Gastrocnemius medialis (tissue), 4 donors: ENCODE measurements around the gene KLC3. TPM values are rescaled to one million over a fixed set of nuclear protein-coding genes. Genes with fewer than 3 reads are reported as not detected.

Source experiments
- ATAC-seq, 2 donors: fragments of 150-250 bp; one replicate each; pipeline ENCODE4 v1.9.1; 2016
- DNase-seq, 2 donors: peaks; one replicate each; pipeline ENCODE4 v3.0.0-alpha.2; 2019
- H3K27ac ChIP-seq, 4 donors: fragments of 200-600 bp; sonication (generic); 1 replicate in 1 of 4; 2 replicates in 3 of 4; pipeline ENCODE4 v1.5.1; 2016 to 2018; ENCODE audit warnings: mild to moderate bottlenecking in 2 of 4, moderate library complexity in 1 of 4
- H3K27me3 ChIP-seq, 3 donors: fragments of 200-600 bp; sonication (generic) in 2 of 3; 1 replicate in 1 of 3; 2 replicates in 2 of 3; pipeline versions ENCODE4 v1.5.1 to v1.6.0; 2016 to 2019; ENCODE audit warnings: mild to moderate bottlenecking in 1 of 3, moderate library complexity in 1 of 3
- H3K36me3 ChIP-seq, 2 donors: fragments of 200-600 bp; sonication (generic) in 1 of 2; one replicate each; pipeline ENCODE4 v1.5.1; 2017 to 2018
- H3K4me1 ChIP-seq, 2 donors: fragments of 200-600 bp; sonication (generic) in 1 of 2; one replicate each; pipeline ENCODE4 v1.5.1; 2016 to 2017; ENCODE audit warnings: mild to moderate bottlenecking in 2 of 2
- H3K4me3 ChIP-seq, 4 donors: fragments of 200-600 bp; sonication (generic) in 3 of 4; 1 replicate in 1 of 4; 2 replicates in 3 of 4; pipeline ENCODE4 v1.5.1; 2016 to 2019; ENCODE audit warnings: mild to moderate bottlenecking in 2 of 4
- H3K9me3 ChIP-seq, 3 donors: fragments of 200-600 bp; sonication (generic) in 2 of 3; 1 replicate in 1 of 3; 2 replicates in 2 of 3; pipeline ENCODE4 v1.5.1; 2016 to 2019
- CTCF ChIP-seq, 5 experiments: fragments of 450-650 bp in 3 of 5; fragments of 200-600 bp in 2 of 5; sonication (generic) in 2 of 5; IDR thresholded peaks in 4 of 5; conservative IDR thresholded peaks in 1 of 5; 1 replicate in 4 of 5; 2 replicates in 1 of 5; pipeline ENCODE4 v1.5.1; 2016 to 2019; ENCODE audit warnings: antibody characterized with exemption in 5 of 5, mild to moderate bottlenecking in 3 of 5, moderate library complexity in 3 of 5
- POLR2A ChIP-seq, 2 donors: fragments of 450-650 bp; IDR thresholded peaks; one replicate each; pipeline ENCODE4 v1.6.1; 2017; ENCODE audit warnings: antibody characterized with exemption in 2 of 2, mild to moderate bottlenecking in 2 of 2, moderate library complexity in 2 of 2
- in situ Hi-C, 4 donors: fragments of 200-750 bp; cut with MboI; loops; one replicate each; pipeline versions ENCODE4 v1.15.0 to v1.8.0; 2017; ENCODE audit warnings: low sequenced_read_pairs in 4 of 4
- intact Hi-C: fragments of 100-400 bp; cut with DNase I; formaldehyde crosslinking; loops from one replicate; pipeline ENCODE4 v1.15.1; 2023; ENCODE audit warnings: low total_unique reads
- total RNA-seq, 4 donors: library from RNA; depleted of rRNA; stranded (reverse); fragments of >200 nt; gene quantifications; one replicate each; pipeline versions ENCODE4 v1.1.0 to v1.2.3, GENCODE V29; 2016

KLC3 gene
- total RNA-seq, 4 donors from 2014 or later = 2.7 TPM; not detected in 3

- no peak overlapping the region for H3K27ac ChIP-seq
- DNase-seq = no peak
- in situ Hi-C loops = no loop called here
- H3K27me3 ChIP-seq = no peaks in the 10 kb centered on the region
- no peak overlapping the region for H3K4me3 ChIP-seq
- H3K36me3 ChIP-seq = peaks cover 0 to 15% of the 10 kb centered on the region in 2 donors
- intact Hi-C loops = no loop called here
- TF ChIP-seq POLR2A (IDR thresholded peaks at IDR 0.05) (no peak), CTCF (IDR thresholded peaks at IDR 0.05 in 4 of 5, conservative IDR thresholded peaks at IDR 0.05 in 1 of 5) (no peak)
- ATAC-seq = no peak
- no peaks in the 10 kb centered on the region for H3K4me1 ChIP-seq
- H3K9me3 ChIP-seq = no peaks in the 10 kb centered on the region
Measured at GRCh38 chr19:45361608-45362007, 21.1 kb downstream of the KLC3 start.

- intact Hi-C loops = no loop called here
- Histone ChIP-seq H3K27ac (no peak overlapping the region), H3K27me3 (no peaks in the 10 kb centered on the region), H3K36me3 (peaks cover 0 to 15% of the 10 kb centered on the region in 2 donors), H3K4me3 (no peak overlapping the region), H3K4me1 (no peaks in the 10 kb centered on the region), H3K9me3 (no peaks in the 10 kb centered on the region)
- TF ChIP-seq CTCF (IDR thresholded peaks at IDR 0.05 in 4 of 5, conservative IDR thresholded peaks at IDR 0.05 in 1 of 5) (no peak), POLR2A (IDR thresholded peaks at IDR 0.05) (no peak)
- in situ Hi-C loops = no loop called here
- ATAC-seq (no peak), DNase-seq (no peak)
Measured at GRCh38 chr19:45362291-45362690, 21.7 kb downstream of the KLC3 start.

- Histone ChIP-seq H3K27ac (no peak overlapping the region), H3K9me3 (no peaks in the 10 kb centered on the region), H3K4me3 (no peak overlapping the region), H3K27me3 (no peaks in the 10 kb centered on the region), H3K36me3 (peaks cover 0 to 15% of the 10 kb centered on the region in 2 donors), H3K4me1 (no peaks in the 10 kb centered on the region)
- DNase-seq = no peak
- no peak for ATAC-seq
- TF ChIP-seq POLR2A (IDR thresholded peaks at IDR 0.05) (no peak), CTCF (IDR thresholded peaks at IDR 0.05 in 4 of 5, conservative IDR thresholded peaks at IDR 0.05 in 1 of 5) (no peak)
- intact Hi-C loops (no loop called here), in situ Hi-C loops (no loop called here)
Measured at GRCh38 chr19:45363861-45364459, 23.4 kb downstream of the KLC3 start.

- DNase-seq (no peak), ATAC-seq (no peak)
- Histone ChIP-seq H3K4me3 (no peak overlapping the region), H3K9me3 (no peaks in the 10 kb centered on the region), H3K27ac (no peak overlapping the region), H3K36me3 (peaks cover 0 to 15% of the 10 kb centered on the region in 2 donors), H3K27me3 (no peaks in the 10 kb centered on the region), H3K4me1 (peaks cover 0 to 5% of the 10 kb centered on the region in 2 donors)
- in situ Hi-C loops = no loop called here
- TF ChIP-seq CTCF (IDR thresholded peaks at IDR 0.05 in 4 of 5, conservative IDR thresholded peaks at IDR 0.05 in 1 of 5) (no peak), POLR2A (IDR thresholded peaks at IDR 0.05) (no peak)
- intact Hi-C loops = no loop called here
Measured at GRCh38 chr19:45364696-45365095, 24.1 kb downstream of the KLC3 start.

GRCh38 chr19:45368127-45368526 is 27.6 kb downstream of the KLC3 start:
- no peak overlapping the region for H3K4me3 ChIP-seq
- no peak for TF ChIP-seq CTCF (IDR thresholded peaks at IDR 0.05 in 4 of 5, conservative IDR thresholded peaks at IDR 0.05 in 1 of 5)
- no peak for TF ChIP-seq POLR2A (IDR thresholded peaks at IDR 0.05)
- no peaks in the 10 kb centered on the region for H3K9me3 ChIP-seq
- in situ Hi-C loops = no loop called here
- intact Hi-C loops = no loop called here
- H3K4me1 ChIP-seq = peaks cover 0 to 15% of the 10 kb centered on the region in 2 donors
- H3K27ac ChIP-seq = no peak overlapping the region
- peaks cover 0 to 10% of the 10 kb centered on the region in 2 donors for H3K36me3 ChIP-seq
- H3K27me3 ChIP-seq = no peaks in the 10 kb centered on the region
- no peak for ATAC-seq
- DNase-seq = no peak
